Epidermal melanocyte (primary cell): ENCODE measurements around the gene REN.

Source experiments
- DNase-seq: peaks from one replicate; pipeline ENCODE4 v3.0.0; 2011; ENCODE audit warnings: low spot score; ENCODE audit not compliant: insufficient read length

REN gene

GRCh38 chr1:204166219-204166618 lies at the start of gene REN:
REN (minus strand) TSS chr1:204166337; CDS start chr1:204166293, 44 bp downstream.
- DNase-seq: no peak

GRCh38 chr1:204213668-204214662 lies 47.8 kb upstream of the REN start, which contains the start of gene GOLT1A:
GOLT1A (minus strand) TSS chr1:204213988; CDS start chr1:204213906, 82 bp downstream.
- DNase-seq: peak; percentile 62

GRCh38 chr1:204212715-204213114 lies 46.6 kb upstream of the REN start:
- no peak for DNase-seq

GRCh38 chr1:204211046-204211445 lies 44.9 kb upstream of the REN start:
- no peak for DNase-seq

GRCh38 chr1:204207136-204207616 lies 41.0 kb upstream of the REN start:
- DNase-seq: peak; percentile 73

- no peak for DNase-seq
Measured at GRCh38 chr1:204206121-204206520, 40.0 kb upstream of the REN start.

- no peak for DNase-seq
Measured at GRCh38 chr1:204205486-204205885, 39.3 kb upstream of the REN start.

GRCh38 chr1:204204944-204205343 lies 38.8 kb upstream of the REN start:
- no peak for DNase-seq

GRCh38 chr1:204203206-204203767 lies 37.1 kb upstream of the REN start:
- no peak for DNase-seq

- no peak for DNase-seq
Measured at GRCh38 chr1:204202481-204202880, 36.3 kb upstream of the REN start.

- DNase-seq: no peak
Measured at GRCh38 chr1:204201348-204202040, 35.4 kb upstream of the REN start.

- DNase-seq: no peak
Measured at GRCh38 chr1:204199579-204199978, 33.4 kb upstream of the REN start.

- no peak for DNase-seq
Measured at GRCh38 chr1:204198348-204199340, 32.5 kb upstream of the REN start.

GRCh38 chr1:204197068-204197467 lies 30.9 kb upstream of the REN start:
- no peak for DNase-seq

- no peak for DNase-seq
Measured at GRCh38 chr1:204196068-204196795, 30.1 kb upstream of the REN start, which contains the start of gene KISS1. KISS1 (minus strand) TSS chr1:204196491; CDS start chr1:204192876, 3,615 bp downstream.

GRCh38 chr1:204194771-204195170 lies 28.6 kb upstream of the REN start:
- no peak for DNase-seq

- DNase-seq: no peak
Measured at GRCh38 chr1:204194080-204194479, 27.9 kb upstream of the REN start.

GRCh38 chr1:204192589-204193352 lies 26.6 kb upstream of the REN start:
- no peak for DNase-seq

GRCh38 chr1:204192046-204192445 lies 25.9 kb upstream of the REN start:
- DNase-seq: no peak
